HG03378 (cell line): ENCODE results near the gene CYP39A1.

Experiments
- ATAC-seq: cut with Tn5 transposase; IDR thresholded peaks from one replicate; pipeline ENCODE4 v1.9.1; 2021; ENCODE audit warnings: mild to moderate bottlenecking, moderate library complexity; ENCODE audit not compliant: unreplicated experiment

Gene CYP39A1

GRCh38 chr6:46652603-46653438 is at the start of gene CYP39A1, which contains the start of gene SLC25A27:
Gene CYP39A1 (minus strand): TSS chr6:46652818. CDS start chr6:46652582, 236 bp downstream.
Gene SLC25A27 (plus strand): TSS chr6:46652975. CDS start chr6:46653193, 218 bp downstream.
- peak; percentile 99 for ATAC-seq

- no peak for ATAC-seq
These were observed 47.4 kb upstream of the CYP39A1 start for GRCh38 chr6:46699970-46700369.

GRCh38 chr6:46690911-46691451 is 38.4 kb upstream of the CYP39A1 start:
- no peak for ATAC-seq

GRCh38 chr6:46690141-46690755 is 37.6 kb upstream of the CYP39A1 start:
- ATAC-seq = no peak

- no peak for ATAC-seq
These were observed 37.0 kb upstream of the CYP39A1 start for GRCh38 chr6:46689657-46690056.

GRCh38 chr6:46688966-46689335 is 36.3 kb upstream of the CYP39A1 start:
- no peak for ATAC-seq

- ATAC-seq = no peak
These were observed 35.7 kb upstream of the CYP39A1 start for GRCh38 chr6:46688117-46688965.

GRCh38 chr6:46687619-46688097 is 35.0 kb upstream of the CYP39A1 start, which contains the start of gene TDRD6:
Gene TDRD6 (plus strand): TSS chr6:46687885. CDS start chr6:46688129, 244 bp downstream.
- no peak for ATAC-seq

- ATAC-seq = no peak
These were observed 32.2 kb upstream of the CYP39A1 start for GRCh38 chr6:46684771-46685170.

GRCh38 chr6:46677314-46677654 is 24.7 kb upstream of the CYP39A1 start:
- ATAC-seq = no peak

GRCh38 chr6:46676604-46677313 is 24.1 kb upstream of the CYP39A1 start:
- no peak for ATAC-seq

GRCh38 chr6:46674410-46674809 is 21.8 kb upstream of the CYP39A1 start:
- no peak for ATAC-seq

GRCh38 chr6:46667377-46667776 is 14.8 kb upstream of the CYP39A1 start:
- ATAC-seq = no peak

- ATAC-seq = no peak
These were observed 8.9 kb upstream of the CYP39A1 start for GRCh38 chr6:46661483-46661882.

GRCh38 chr6:46657642-46658041 is 5.0 kb upstream of the CYP39A1 start:
- ATAC-seq = no peak

GRCh38 chr6:46655803-46656202 is 3.2 kb upstream of the CYP39A1 start:
- ATAC-seq = no peak

GRCh38 chr6:46653439-46654195 is 999 bp upstream of the CYP39A1 start:
- ATAC-seq = no peak

GRCh38 chr6:46652232-46652602 is 401 bp downstream of the CYP39A1 start:
- no peak for ATAC-seq

GRCh38 chr6:46651816-46652215 is 802 bp downstream of the CYP39A1 start:
- no peak for ATAC-seq

- ATAC-seq = no peak
These were observed 1.6 kb downstream of the CYP39A1 start for GRCh38 chr6:46651006-46651405.
